ENCODE measurements around the gene COL6A5.

DNA sequence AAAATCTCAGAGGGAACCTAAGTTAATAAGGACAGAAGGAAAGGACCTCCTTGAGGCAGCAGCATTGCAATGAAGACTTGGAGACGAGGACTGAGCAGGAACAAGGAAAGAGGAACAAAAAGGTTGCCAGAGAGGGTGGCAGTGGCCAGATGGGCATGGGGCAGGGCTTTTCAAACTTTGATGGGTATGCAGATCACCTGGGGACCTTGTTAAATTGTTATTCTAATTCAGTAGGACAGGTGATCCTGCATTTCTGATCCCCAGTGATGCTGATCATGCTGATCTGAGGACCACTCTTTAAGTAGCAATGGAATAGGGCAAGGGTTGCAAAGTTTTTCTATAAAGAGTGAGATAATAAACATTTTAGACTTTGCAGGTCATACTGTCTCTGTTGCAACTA, 182.6 kb downstream of the COL6A5 start:
- TF ChIP-seq, protein P1, sequence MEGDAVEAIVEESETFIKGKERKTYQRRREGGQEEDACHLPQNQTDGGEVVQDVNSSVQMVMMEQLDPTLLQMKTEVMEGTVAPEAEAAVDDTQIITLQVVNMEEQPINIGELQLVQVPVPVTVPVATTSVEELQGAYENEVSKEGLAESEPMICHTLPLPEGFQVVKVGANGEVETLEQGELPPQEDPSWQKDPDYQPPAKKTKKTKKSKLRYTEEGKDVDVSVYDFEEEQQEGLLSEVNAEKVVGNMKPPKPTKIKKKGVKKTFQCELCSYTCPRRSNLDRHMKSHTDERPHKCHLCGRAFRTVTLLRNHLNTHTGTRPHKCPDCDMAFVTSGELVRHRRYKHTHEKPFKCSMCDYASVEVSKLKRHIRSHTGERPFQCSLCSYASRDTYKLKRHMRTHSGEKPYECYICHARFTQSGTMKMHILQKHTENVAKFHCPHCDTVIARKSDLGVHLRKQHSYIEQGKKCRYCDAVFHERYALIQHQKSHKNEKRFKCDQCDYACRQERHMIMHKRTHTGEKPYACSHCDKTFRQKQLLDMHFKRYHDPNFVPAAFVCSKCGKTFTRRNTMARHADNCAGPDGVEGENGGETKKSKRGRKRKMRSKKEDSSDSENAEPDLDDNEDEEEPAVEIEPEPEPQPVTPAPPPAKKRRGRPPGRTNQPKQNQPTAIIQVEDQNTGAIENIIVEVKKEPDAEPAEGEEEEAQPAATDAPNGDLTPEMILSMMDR (IDR thresholded peaks at IDR 0.05), result no peak
- TF ChIP-seq YY1 (IDR thresholded peaks at IDR 0.05; ENCODE audit: low read depth) (no peak), POLR2AphosphoS5 (IDR thresholded peaks at IDR 0.05; ENCODE audit: low read depth, low read length) (no peak), FOXM1 (IDR thresholded peaks at IDR 0.05; ENCODE audit: low read depth) (no peak), ELF1 (IDR thresholded peaks at IDR 0.05) (no peak), SIN3A (IDR thresholded peaks at IDR 0.05; ENCODE audit: borderline replicate concordance, low read depth, low read length) (no peak), RAD21 (IDR thresholded peaks at IDR 0.05; ENCODE audit: low read length) (no peak), NRF1 (IDR thresholded peaks at IDR 0.05; ENCODE audit: low read depth, low read length) (no peak), EZH2phosphoT487 (IDR thresholded peaks at IDR 0.05; ENCODE audit: borderline replicate concordance, low read depth) (no peak), TAF1 (IDR thresholded peaks at IDR 0.05; ENCODE audit: borderline replicate concordance, low read depth, low read length) (no peak)
- TF ChIP-seq, protein P2, sequence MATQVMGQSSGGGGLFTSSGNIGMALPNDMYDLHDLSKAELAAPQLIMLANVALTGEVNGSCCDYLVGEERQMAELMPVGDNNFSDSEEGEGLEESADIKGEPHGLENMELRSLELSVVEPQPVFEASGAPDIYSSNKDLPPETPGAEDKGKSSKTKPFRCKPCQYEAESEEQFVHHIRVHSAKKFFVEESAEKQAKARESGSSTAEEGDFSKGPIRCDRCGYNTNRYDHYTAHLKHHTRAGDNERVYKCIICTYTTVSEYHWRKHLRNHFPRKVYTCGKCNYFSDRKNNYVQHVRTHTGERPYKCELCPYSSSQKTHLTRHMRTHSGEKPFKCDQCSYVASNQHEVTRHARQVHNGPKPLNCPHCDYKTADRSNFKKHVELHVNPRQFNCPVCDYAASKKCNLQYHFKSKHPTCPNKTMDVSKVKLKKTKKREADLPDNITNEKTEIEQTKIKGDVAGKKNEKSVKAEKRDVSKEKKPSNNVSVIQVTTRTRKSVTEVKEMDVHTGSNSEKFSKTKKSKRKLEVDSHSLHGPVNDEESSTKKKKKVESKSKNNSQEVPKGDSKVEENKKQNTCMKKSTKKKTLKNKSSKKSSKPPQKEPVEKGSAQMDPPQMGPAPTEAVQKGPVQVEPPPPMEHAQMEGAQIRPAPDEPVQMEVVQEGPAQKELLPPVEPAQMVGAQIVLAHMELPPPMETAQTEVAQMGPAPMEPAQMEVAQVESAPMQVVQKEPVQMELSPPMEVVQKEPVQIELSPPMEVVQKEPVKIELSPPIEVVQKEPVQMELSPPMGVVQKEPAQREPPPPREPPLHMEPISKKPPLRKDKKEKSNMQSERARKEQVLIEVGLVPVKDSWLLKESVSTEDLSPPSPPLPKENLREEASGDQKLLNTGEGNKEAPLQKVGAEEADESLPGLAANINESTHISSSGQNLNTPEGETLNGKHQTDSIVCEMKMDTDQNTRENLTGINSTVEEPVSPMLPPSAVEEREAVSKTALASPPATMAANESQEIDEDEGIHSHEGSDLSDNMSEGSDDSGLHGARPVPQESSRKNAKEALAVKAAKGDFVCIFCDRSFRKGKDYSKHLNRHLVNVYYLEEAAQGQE (IDR thresholded peaks at IDR 0.05; ENCODE audit: low read depth, low read length), result no peak
- TF ChIP-seq, protein P3, sequence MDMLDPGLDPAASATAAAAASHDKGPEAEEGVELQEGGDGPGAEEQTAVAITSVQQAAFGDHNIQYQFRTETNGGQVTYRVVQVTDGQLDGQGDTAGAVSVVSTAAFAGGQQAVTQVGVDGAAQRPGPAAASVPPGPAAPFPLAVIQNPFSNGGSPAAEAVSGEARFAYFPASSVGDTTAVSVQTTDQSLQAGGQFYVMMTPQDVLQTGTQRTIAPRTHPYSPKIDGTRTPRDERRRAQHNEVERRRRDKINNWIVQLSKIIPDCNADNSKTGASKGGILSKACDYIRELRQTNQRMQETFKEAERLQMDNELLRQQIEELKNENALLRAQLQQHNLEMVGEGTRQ (IDR thresholded peaks at IDR 0.05; ENCODE audit: borderline replicate concordance, low read depth, low read length), result no peak
- TF ChIP-seq, protein P4, sequence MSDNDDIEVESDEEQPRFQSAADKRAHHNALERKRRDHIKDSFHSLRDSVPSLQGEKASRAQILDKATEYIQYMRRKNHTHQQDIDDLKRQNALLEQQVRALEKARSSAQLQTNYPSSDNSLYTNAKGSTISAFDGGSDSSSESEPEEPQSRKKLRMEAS (IDR thresholded peaks at IDR 0.05; ENCODE audit: low read depth), result no peak

All from SK-N-SH (cell line).